GM19455 (cell line): ENCODE measurements around the gene PLEKHG4.

Source experiments
- ATAC-seq: cut with Tn5 transposase; IDR thresholded peaks from one replicate; pipeline ENCODE4 v1.9.1; 2021; ENCODE audit not compliant: unreplicated experiment

PLEKHG4 gene

GRCh38 chr16:67286441-67287235 lies 7.3 kb downstream of the PLEKHG4 start:
- no peak for ATAC-seq

DNA sequence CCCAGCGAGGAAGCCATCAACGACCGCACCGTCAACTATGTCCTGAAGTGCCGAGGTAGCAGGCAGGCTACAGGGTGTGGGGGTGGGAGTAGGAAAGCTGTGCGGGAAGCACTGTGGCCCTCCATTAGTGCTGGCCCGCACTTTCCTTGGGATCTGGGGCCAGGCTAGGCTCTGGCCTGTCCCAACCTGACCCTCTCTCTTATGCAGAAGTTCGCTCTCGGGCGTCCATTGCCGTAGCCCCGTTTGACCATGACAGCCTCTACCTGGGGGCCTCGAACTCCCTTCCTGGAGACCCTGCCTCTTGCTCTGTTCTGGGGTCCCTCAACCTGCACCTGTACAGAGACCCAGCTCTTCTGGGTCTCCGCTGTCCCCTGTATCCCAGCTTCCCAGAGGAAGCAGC lies 8.6 kb downstream of the PLEKHG4 start:
- no peak for ATAC-seq

GRCh38 chr16:67291461-67291860 lies 12.1 kb downstream of the PLEKHG4 start:
- no peak for ATAC-seq

DNA sequence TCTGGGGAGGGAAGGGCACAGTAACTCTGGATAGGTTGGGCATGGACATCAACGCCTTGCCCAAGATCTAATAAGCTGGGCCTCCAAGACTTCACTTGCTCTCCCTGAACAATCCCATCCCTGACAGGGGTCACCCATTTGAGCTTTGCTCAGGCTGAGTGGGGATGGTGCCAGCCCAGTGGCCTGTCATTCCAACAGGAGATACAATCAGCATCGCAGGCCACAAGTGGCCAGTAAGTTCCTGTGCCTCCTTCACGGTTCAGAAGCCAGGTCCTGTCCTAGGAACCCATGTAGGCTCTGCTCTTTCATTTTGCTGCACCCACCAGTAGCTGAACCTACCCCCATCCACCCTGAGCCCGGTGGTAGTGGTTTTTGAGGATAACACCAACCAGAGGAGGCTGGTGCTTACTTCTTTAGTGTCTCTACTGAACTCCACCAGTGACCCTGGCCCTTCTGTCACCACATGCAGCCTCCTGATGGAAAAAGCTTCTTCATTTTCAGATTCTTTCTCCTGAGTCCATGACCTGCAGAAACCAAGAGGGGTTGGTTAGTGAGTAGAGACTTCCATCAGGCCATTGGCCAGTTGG lies 14.9 kb downstream of the PLEKHG4 start:
- no peak for ATAC-seq

- ATAC-seq, result no peak
Observed at GRCh38 chr16:67294938-67295361, 15.6 kb downstream of the PLEKHG4 start.

GRCh38 chr16:67296420-67296819 lies 17.1 kb downstream of the PLEKHG4 start:
- ATAC-seq, result no peak

DNA sequence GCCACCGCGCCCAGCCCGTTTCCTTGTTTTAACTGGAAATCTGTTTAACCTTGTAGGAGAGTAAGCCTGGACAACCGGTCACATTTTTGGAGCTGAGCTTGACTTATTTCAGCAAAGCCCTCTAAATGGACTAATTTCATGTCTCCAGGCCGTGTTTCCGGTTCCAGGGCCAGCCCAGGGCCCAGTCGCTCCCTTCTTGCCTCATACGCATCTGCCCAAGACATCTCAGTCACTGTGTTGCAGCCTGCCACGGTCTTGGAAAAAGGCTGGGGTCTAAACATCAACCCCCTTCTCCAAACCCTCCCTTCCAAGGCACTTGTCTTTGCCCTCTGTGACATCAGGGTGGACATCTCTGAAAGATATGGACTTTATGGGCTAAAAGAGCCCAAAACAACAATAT lies 18.9 kb downstream of the PLEKHG4 start:
- no peak for ATAC-seq

GRCh38 chr16:67299269-67299668 lies 19.9 kb downstream of the PLEKHG4 start:
- no peak for ATAC-seq

GRCh38 chr16:67301080-67301782 lies 21.9 kb downstream of the PLEKHG4 start:
- no peak for ATAC-seq

DNA sequence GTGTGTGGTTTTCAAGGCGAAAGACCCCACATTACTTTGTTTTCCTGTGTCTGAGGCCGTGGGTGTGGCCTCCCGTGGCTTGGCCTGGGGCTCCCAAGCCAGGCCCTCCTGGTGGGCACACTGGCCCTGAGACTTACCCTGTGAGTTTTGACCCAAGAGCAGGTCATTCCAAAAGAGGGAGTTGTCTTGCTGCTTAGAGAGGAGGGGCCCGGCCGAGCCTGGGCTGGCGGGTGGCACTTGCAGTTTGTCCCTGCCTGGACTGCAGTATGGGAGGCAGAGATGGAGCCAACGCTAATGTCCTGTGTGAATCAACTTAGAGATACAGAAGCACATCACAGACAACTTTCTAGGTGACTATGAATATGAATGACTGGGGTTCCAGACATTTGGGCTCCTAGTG lies 22.7 kb downstream of the PLEKHG4 start:
- no peak for ATAC-seq

DNA sequence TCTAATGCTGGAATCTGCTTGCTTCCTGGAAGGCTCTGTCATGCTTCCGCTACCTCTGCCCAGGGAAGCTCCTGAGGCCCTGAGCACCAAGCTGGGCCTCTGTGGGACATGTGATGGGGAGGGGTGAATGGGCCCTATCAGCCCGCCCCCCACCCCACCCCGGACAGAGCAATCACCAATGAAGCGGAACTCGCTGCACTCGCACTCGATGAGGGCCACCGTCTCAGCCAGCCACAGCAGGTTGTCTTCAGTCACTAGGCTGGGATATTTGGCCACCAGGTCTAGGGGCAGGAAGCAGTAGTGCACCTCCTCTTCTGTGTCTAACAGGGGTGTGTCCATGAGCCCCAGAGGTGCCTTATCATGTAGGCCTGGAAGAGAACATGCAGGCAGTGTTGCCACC lies 23.6 kb downstream of the PLEKHG4 start:
- ATAC-seq, result no peak

DNA sequence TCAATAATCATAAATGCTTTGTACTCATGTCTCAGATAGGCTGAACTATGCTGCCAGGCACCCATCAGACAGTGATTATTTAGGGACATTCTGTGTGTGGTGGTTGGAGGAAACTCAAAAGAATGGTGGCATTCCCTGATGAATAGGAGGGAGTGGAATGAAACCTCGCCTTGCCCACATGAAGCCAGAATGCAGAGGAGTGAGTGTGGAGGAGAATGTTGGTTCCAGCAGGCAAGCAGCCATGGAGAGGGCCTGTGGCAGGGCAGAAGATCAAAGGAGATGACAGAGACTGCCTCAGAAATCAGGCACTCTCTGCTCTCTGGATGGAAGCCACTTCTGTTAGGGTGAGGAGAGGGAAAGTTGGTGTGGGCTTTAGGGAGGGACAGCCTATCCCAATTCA lies 24.7 kb downstream of the PLEKHG4 start:
- ATAC-seq, result no peak

- ATAC-seq, result no peak
Observed at GRCh38 chr16:67305216-67306071, 26.1 kb downstream of the PLEKHG4 start.

DNA sequence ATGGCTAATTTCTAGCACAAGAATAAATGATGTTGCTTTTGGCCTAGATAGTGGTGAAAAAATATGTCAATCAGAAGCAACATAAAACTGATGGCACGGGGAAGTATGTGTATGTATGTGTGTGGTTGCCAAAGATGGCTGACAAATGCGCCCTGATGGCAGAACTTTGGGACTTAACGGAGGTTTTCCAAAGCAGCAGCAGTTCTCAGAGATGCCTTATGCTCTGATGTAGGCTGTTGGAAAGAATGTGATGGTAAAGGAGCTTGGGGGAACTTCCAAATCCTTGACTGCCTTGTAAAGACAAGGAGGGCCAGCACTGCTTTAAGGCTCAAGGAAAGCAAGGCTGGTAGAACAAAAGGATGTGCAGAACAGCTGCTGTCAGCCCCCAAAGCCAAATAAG lies 31.2 kb downstream of the PLEKHG4 start:
- no peak for ATAC-seq

DNA sequence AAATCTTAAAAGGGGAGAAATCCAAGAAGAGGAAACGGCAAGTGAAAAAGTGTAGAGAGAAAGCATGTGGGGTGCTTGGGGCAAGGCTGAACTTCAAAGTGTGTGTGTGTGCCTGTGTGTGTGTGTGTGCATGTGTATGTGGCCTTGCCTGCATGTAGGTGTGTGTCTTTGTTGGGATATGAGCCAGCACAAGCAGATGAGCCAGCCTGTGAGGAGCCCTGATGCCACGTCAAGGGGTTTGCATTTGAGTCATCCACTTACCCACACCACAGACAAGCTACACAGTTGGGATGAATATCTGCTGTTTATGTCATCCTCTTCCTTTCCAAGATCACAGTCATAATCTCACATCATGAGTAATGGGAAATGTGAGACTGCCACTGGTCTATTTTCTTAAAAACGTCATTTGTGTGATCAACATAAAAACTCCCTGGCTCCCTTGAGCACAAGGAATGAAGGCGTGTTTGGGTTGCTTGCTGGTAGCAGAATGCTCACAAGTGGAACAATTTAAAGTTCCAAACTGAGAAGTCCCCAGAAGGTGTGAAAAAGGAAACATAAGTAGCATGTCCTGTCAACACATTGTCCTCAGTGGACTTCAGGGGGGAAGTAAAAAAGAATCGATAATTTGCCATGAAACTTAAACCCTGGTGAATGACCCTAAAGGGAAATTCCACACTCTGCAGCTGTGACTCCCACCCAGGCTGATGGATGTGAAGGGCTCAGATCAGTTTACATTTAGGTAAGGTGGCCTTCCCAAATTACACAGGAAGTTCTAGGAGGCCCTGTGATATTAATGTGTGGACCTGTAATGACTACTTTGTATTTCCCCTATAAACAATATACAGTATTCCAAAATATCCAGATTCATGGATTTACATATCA lies 32.5 kb downstream of the PLEKHG4 start:
- no peak for ATAC-seq

DNA sequence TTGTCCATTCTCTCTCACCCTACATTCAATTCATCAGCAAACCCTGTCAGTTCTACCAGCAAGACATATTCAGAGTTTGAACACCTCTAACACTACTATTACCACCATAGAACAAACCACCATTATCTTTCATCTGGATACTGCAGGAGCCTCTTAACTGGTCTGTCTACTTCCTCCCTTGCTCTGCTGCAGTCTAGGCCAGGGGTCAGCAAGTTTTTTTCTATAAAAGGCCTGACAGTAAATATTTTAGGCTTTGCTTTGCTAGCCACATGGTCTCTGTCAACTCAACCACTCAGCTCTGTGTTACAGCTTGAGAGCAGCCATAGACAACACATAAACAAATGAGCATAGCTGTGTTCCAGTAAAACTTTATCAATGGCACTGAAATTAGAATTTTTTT lies 33.4 kb downstream of the PLEKHG4 start:
- ATAC-seq, result no peak

DNA sequence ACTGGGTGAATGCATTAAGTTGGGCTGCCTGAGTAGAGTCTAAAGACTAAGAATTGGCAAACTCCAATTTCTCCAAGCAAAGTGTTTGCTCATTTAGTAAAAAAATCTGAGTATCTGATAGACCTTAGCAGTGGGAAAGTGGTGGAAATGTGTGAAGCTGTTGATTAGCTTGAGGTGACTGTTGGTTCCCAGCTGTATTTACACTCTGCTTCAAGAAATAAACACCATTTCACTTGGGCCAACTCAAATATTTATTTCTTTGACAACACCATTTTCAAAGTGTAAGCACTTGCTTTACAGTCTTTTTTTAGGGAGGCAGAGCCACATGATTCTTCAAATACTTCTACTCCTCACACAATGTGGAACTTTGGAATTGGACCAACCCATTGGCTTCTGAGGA lies 38.5 kb downstream of the PLEKHG4 start:
- no peak for ATAC-seq

- no peak for ATAC-seq
Observed at GRCh38 chr16:67326115-67326471, 46.8 kb downstream of the PLEKHG4 start.

DNA sequence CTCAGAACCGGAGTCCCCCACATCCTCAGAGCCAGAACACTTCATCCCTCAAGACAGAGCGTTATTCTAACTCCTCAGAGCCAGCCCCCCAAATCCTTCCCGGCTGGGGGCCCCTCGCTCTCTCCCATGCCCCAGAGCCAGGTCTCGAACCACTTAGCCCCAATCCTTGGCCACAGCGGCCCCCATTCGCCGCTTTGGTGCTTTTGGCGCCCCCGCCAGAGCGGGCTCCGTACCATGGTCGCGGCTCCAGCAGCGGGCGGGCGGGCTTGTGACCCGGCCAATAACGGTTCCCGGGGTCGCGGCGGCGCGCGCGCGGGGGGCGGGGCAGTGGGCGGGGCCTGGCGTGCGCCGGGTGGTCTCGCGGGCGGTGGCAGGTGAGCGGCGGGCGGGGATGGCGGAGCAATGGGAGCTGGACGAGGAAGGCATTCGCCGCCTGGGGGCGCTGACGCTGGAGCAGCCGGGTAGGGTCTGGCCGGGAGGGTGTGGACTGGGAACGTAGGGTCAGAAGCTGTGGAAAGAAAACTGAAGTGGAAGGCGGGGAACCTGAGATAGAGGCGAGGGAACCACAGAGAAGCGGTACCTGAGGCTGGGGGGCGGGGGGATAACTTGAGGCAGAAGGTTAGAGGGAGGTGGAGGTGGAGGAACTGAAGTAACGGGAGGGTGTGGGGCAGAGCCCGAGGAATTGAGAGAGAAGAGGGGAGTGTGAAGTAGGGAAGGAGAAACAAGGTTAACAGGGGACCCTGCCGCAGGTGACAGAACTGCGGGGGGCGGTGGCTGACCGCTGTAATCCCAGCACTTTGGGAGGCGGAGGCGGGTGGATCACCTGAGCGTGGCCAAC lies 47.4 kb downstream of the PLEKHG4 start, which contains the start of the genes KCTD19 and LRRC36:
KCTD19 (minus strand) TSS at position 270 of the 838 bp plus-strand sequence; CDS start at position 236, 34 bp downstream.
LRRC36 (plus strand) TSS at position 344 of the 838 bp plus-strand sequence; CDS start at position 392, 48 bp downstream.
- no peak for ATAC-seq
